A673 (cell line): Measurements from ENCODE around the gene HK2. TPM values are rescaled to one million over a fixed set of nuclear protein-coding genes. Genes with fewer than 3 reads are reported as not detected.
"Not testable (repeated sequence)": the region's sequence is repeated elsewhere in the genome, so short reads cannot be mapped to it uniquely, and the experiment has no call there.

ENCODE experiments used
- BruUV-seq: library from RNA; stranded (reverse); fragments of 400-500 nt; replicated peaks from 2 replicates; lab custom pipeline; 2021; lab: Mats Ljungman, UMichigan
- CTCF ChIA-PET: fragments of 300-600 bp; sonication (Branson Sonifier 250); formaldehyde crosslinking; loops from one replicate; lab custom pipeline; 2022; ENCODE audit warnings: antibody characterized with exemption; lab: Charles Lee
- POLR2A ChIA-PET: fragments of 300-600 bp; sonication (Branson Sonifier 250); formaldehyde crosslinking; loops from one replicate; lab custom pipeline; 2022; ENCODE audit warnings: antibody characterized with exemption; ENCODE audit not compliant: low non-redundant PET; lab: Charles Lee
- DNase-seq: peaks from one replicate; pipeline ENCODE4 v3.0.0-alpha.2; 2015; ENCODE audit warnings: low spot score
- H3K27ac ChIP-seq: fragments of 200-600 bp; sonication (generic); 2 replicates; pipeline ENCODE4 v1.5.1; 2016; ENCODE audit warnings: mixed run types, low read depth, mild to moderate bottlenecking, mixed read lengths, antibody characterized with exemption, low read length; ENCODE audit not compliant: poor library complexity, severe bottlenecking
- H3K27me3 ChIP-seq: fragments of 200-600 bp; sonication (generic); replicated peaks from 2 replicates; pipeline ENCODE4 v1.6.1; 2017; ENCODE audit warnings: mixed run types, low read depth, mild to moderate bottlenecking, mixed read lengths, antibody characterized with exemption, low read length; ENCODE audit not compliant: insufficient read depth, poor library complexity
- H3K36me3 ChIP-seq: fragments of 200-600 bp; sonication (generic); 2 replicates; pipeline ENCODE4 v1.6.1; 2016; ENCODE audit warnings: mixed run types, mild to moderate bottlenecking, mixed read lengths, antibody characterized with exemption, low read length; ENCODE audit not compliant: insufficient read depth, poor library complexity, severe bottlenecking
- H3K4me1 ChIP-seq: fragments of 200-600 bp; sonication (generic); 2 replicates; pipeline ENCODE4 v1.6.1; 2017; ENCODE audit warnings: mixed run types, mild to moderate bottlenecking, mixed read lengths, antibody characterized with exemption, low read length; ENCODE audit not compliant: insufficient read depth, poor library complexity, severe bottlenecking
- H3K4me3 ChIP-seq: fragments of 200-600 bp; sonication (generic); 2 replicates; pipeline ENCODE4 v1.5.1; 2016; ENCODE audit warnings: low read depth, mixed run types, mild to moderate bottlenecking, mixed read lengths, low read length; ENCODE audit not compliant: poor library complexity, severe bottlenecking
- H3K9me3 ChIP-seq: fragments of 200-600 bp; sonication (generic); 2 replicates; pipeline ENCODE4 v1.6.1; 2016; ENCODE audit warnings: mixed run types, low read depth, mild to moderate bottlenecking, mixed read lengths, antibody characterized with exemption, low read length; ENCODE audit not compliant: poor library complexity, severe bottlenecking
- EZH2 ChIP-seq: fragments of 200-600 bp; sonication (generic); IDR thresholded peaks from 2 replicates; pipeline ENCODE4 v1.6.1; 2017; ENCODE audit warnings: borderline replicate concordance, low read depth, mild to moderate bottlenecking, mixed read lengths, antibody characterized with exemption, low read length; ENCODE audit not compliant: poor library complexity, severe bottlenecking
- intact Hi-C: fragments of 100-400 bp; cut with micrococcal nuclease; formaldehyde crosslinking; loops from one replicate; pipeline ENCODE4 v1.10.0; 2022; ENCODE audit not compliant: unreplicated experiment
- total RNA-seq: library from RNA; stranded (reverse); gene quantifications from 2 replicates; pipeline ENCODE4 v1.2.3, GENCODE V29; 2021
- TF ChIP-seq, protein P1 (sequence below): fragments of 300-800, 200-600 bp; sonication (generic); conservative IDR thresholded peaks from 2 replicates; pipeline ENCODE4 v1.5.1; 2017; ENCODE audit warnings: low read depth, mild to moderate bottlenecking, antibody characterized with exemption, low read length, moderate library complexity, mixed read lengths

Gene HK2
- total RNA-seq, 1 experiment from 2014 or later: 42.6 TPM

DNA sequence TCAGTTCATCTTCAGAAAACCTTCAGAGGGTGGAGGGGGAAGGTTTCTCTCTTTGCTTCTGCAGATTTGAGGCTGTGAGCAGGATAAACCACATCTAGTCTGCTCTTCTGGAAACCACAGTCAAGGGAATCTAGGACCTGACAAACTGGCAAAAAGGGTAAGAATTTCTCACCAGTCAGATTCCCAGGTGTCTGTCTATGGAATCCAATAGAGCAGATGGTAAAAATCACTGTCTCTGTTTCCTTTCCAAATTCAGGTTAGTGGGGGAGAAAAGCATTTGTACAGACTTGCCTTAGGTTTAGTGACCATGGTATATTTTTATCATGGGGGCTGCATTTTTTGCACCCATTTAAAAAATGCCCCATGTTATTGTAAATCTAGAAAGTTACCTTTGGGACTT is 62.3 kb downstream of the HK2 start:
- H3K27me3 ChIP-seq: no peaks in the 10 kb centered on the region
- H3K36me3 ChIP-seq: peaks cover 3% of the 10 kb centered on the region
- ChIA-PET CTCF (no interaction called here), POLR2A (no interaction called here)
- TF ChIP-seq EZH2: no peak
- TF ChIP-seq, protein P1, sequence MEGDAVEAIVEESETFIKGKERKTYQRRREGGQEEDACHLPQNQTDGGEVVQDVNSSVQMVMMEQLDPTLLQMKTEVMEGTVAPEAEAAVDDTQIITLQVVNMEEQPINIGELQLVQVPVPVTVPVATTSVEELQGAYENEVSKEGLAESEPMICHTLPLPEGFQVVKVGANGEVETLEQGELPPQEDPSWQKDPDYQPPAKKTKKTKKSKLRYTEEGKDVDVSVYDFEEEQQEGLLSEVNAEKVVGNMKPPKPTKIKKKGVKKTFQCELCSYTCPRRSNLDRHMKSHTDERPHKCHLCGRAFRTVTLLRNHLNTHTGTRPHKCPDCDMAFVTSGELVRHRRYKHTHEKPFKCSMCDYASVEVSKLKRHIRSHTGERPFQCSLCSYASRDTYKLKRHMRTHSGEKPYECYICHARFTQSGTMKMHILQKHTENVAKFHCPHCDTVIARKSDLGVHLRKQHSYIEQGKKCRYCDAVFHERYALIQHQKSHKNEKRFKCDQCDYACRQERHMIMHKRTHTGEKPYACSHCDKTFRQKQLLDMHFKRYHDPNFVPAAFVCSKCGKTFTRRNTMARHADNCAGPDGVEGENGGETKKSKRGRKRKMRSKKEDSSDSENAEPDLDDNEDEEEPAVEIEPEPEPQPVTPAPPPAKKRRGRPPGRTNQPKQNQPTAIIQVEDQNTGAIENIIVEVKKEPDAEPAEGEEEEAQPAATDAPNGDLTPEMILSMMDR: no peak
- H3K9me3 ChIP-seq: no peaks in the 10 kb centered on the region
- no peak overlapping the region for H3K27ac ChIP-seq
- H3K4me3 ChIP-seq: no peak overlapping the region
- no peak for DNase-seq
- no TSS peak for BruUV-seq
- intact Hi-C loops: no loop called here
- H3K4me1 ChIP-seq: peaks cover 3% of the 10 kb centered on the region

DNA sequence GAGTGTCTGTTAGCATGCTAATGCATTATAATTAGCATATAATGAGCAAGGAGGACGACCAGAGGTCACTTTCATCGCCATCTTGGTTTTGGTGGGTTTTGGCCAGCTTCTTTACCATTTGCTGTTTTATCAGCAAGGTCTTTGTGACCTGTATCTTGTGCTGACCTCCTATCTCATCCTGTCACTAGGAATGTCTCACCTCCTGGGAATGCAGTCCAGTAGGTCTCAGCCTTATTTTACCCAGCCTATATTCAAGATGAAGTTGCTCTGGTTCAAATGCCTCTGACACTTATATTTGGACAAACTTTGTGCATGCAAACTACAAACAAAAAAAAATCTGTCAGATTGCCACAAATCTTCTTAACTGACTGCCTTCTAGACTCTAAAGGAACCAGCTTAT is 66.3 kb downstream of the HK2 start:
- intact Hi-C loops, H3K4me3 ChIP-seq, H3K27me3 ChIP-seq, H3K9me3 ChIP-seq, BruUV-seq, H3K4me1 ChIP-seq, H3K36me3 ChIP-seq, H3K27ac ChIP-seq, POLR2A ChIA-PET, CTCF ChIA-PET, DNase-seq: not testable (repeated sequence)

DNA sequence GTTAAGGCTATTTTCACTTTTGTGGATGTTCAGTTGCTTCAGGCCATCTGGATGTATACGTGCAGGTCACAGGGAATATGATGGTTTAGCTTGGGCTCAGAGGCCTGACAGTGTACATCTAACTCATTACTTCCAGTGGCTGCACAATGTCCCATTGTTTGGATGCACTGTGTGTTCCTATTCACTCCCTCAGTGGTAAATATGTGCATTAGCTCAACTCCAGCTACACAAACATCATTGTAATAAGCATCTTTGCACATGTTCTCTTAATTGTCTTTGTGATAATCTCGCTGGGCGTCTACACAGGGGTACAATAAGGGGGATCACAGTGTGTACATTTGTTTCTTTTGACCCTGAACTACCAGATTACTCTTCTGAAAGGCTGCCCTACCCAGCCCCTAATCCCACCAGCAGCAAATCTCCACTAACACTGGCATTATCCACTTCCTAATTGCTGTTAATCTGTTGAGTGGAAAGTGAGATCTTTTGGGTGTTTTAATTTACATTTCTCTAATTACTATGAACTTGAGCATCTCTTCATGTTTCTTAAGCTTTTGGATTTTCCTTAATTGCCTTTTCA is 68.4 kb downstream of the HK2 start:
- no TSS peak for BruUV-seq
- intact Hi-C loops: no loop called here
- POLR2A ChIA-PET: no interaction called here
- H3K4me1 ChIP-seq: no peaks in the 10 kb centered on the region
- H3K27me3 ChIP-seq: no peaks in the 10 kb centered on the region
- H3K4me3 ChIP-seq: no peak overlapping the region
- no peak overlapping the region for H3K27ac ChIP-seq
- H3K9me3 ChIP-seq: no peaks in the 10 kb centered on the region
- no peak for DNase-seq
- CTCF ChIA-PET: no interaction called here
- TF ChIP-seq, protein P1: no peak
- TF ChIP-seq EZH2: no peak
- H3K36me3 ChIP-seq: no peaks in the 10 kb centered on the region

DNA sequence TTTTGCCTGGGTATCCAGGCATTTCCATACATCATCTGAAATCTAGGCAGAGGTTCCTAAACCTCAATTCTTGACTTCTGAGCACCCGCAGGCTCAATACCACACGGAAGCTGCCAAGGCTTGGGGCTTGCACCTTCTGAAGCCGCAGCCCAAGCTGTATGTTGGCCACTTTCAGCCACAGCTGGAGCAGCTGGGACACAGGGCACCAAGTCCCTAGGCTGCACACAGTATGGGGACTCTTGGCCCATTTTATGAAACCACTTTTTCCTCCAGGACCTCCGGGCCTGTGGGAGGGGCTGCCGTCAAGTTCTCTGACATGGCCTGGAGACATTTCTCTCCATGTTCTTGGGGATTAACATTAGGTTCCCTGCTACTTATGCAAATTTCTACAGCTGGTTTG is 72.5 kb downstream of the HK2 start:
- BruUV-seq: no TSS peak
- H3K4me3 ChIP-seq: no peak overlapping the region
- ChIA-PET CTCF (no interaction called here), POLR2A (no interaction called here)
- intact Hi-C loops: no loop called here
- H3K27me3 ChIP-seq: no peaks in the 10 kb centered on the region
- no peaks in the 10 kb centered on the region for H3K36me3 ChIP-seq
- H3K4me1 ChIP-seq: no peaks in the 10 kb centered on the region
- no peak overlapping the region for H3K27ac ChIP-seq
- no peaks in the 10 kb centered on the region for H3K9me3 ChIP-seq
- TF ChIP-seq, protein P1: no peak
- TF ChIP-seq EZH2: no peak
- no peak for DNase-seq

DNA sequence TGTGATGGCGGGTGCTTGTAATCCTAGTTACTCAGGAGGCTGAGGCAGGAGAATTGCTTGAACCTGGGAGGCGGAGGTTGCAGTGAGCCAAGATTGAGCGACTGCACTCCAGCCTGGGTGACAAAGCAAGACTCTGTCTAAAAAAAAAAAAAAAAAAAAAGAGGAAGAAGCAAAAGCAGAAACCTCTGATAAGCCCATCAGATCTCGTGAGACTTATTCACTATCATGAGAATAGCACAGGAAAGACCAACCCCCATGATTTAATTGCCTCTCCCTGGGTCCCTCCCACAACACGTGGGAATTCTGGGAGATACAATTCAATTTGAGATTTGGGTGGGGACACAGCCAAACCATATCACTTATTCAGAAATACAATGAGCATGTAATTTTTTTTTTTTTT is 73.6 kb downstream of the HK2 start:
- H3K27me3 ChIP-seq, H3K27ac ChIP-seq, POLR2A ChIA-PET, BruUV-seq, DNase-seq, H3K4me3 ChIP-seq, H3K4me1 ChIP-seq, H3K36me3 ChIP-seq, CTCF ChIA-PET, intact Hi-C loops, H3K9me3 ChIP-seq: not testable (repeated sequence)
